Mesenchymal stem cell (in vitro differentiated cells and primary cell): ENCODE data around the gene BCAP31.
"Not testable (repeated sequence)": the region's sequence is repeated elsewhere in the genome, so short reads cannot be mapped to it uniquely, and the experiment has no call there.

Experiments
- DNase-seq: peaks from one replicate; pipeline ENCODE4 v3.0.0-alpha.2; 2013
- H2AFZ ChIP-seq: one replicate; pipeline ENCODE4 v1.6.1; 2013; ENCODE audit warnings: low read depth, mild to moderate bottlenecking, control low read depth, inconsistent platforms, low read length, moderate library complexity
- H2AK5ac ChIP-seq: 2 replicates; pipeline ENCODE4 v1.6.1; 2013; ENCODE audit warnings: low read length, moderate library complexity, mild to moderate bottlenecking, inconsistent platforms; ENCODE audit not compliant: severe bottlenecking
- H2BK120ac ChIP-seq: one replicate; pipeline ENCODE4 v1.6.1; 2013; ENCODE audit warnings: low read depth, mild to moderate bottlenecking, inconsistent platforms, low read length, moderate library complexity
- H2BK12ac ChIP-seq, 2 experiments: one replicate each; pipeline ENCODE4 v1.6.1; 2013; ENCODE audit warnings: inconsistent platforms in 2 of 2, low read length in 2 of 2, mild to moderate bottlenecking in 2 of 2, moderate library complexity in 2 of 2, control low read depth in 1 of 2
- H2BK15ac ChIP-seq: one replicate; pipeline ENCODE4 v1.6.1; 2013; ENCODE audit warnings: mild to moderate bottlenecking, low read depth, inconsistent platforms; ENCODE audit not compliant: poor library complexity, severe bottlenecking
- H2BK5ac ChIP-seq: 2 replicates; pipeline ENCODE4 v1.6.1; 2013; ENCODE audit warnings: low read depth, mild to moderate bottlenecking, low read length, control low read depth, inconsistent platforms; ENCODE audit not compliant: poor library complexity, severe bottlenecking
- H3K14ac ChIP-seq, 2 experiments: one replicate each; pipeline ENCODE4 v1.6.1; 2013; ENCODE audit warnings: inconsistent platforms in 2 of 2, low read length in 2 of 2, control low read depth in 1 of 2, mild to moderate bottlenecking in 1 of 2, moderate library complexity in 1 of 2
- H3K18ac ChIP-seq, 2 experiments: one replicate each; pipeline ENCODE4 v1.6.1; 2013; ENCODE audit warnings: inconsistent platforms in 2 of 2, low read length in 2 of 2, control low read depth in 1 of 2, low read depth in 1 of 2, mild to moderate bottlenecking in 1 of 2
- H3K23ac ChIP-seq, 2 experiments: one replicate each; pipeline ENCODE4 v1.6.1; 2013; ENCODE audit warnings: inconsistent platforms in 2 of 2, low read length in 2 of 2, mild to moderate bottlenecking in 2 of 2, moderate library complexity in 2 of 2, control low read depth in 1 of 2
- H3K27ac ChIP-seq: 2 replicates; pipeline ENCODE4 v1.5.1; 2013; ENCODE audit warnings: mild to moderate bottlenecking, moderate library complexity, low read length, control low read depth, inconsistent platforms; ENCODE audit not compliant: poor library complexity, severe bottlenecking
- H3K27me3 ChIP-seq, 2 experiments: 2 replicates each; pipeline versions ENCODE4 v1.6.1 to v1.7.0; 2013; ENCODE audit warnings: low read length in 2 of 2, mild to moderate bottlenecking in 2 of 2, moderate library complexity in 2 of 2, control low read depth in 1 of 2, inconsistent platforms in 1 of 2; ENCODE audit not compliant: control insufficient read depth in 1 of 2, insufficient read depth in 1 of 2
- H3K36me3 ChIP-seq, 2 experiments: 2 replicates each; pipeline versions ENCODE4 v1.6.1 to v1.7.0; 2013; ENCODE audit warnings: low read length in 2 of 2, control low read depth in 1 of 2, inconsistent platforms in 1 of 2, low read depth in 1 of 2, mild to moderate bottlenecking in 1 of 2; ENCODE audit not compliant: insufficient read depth in 2 of 2, control insufficient read depth in 1 of 2
- H3K4ac ChIP-seq, 2 experiments: one replicate each; pipeline ENCODE4 v1.6.1; 2013; ENCODE audit warnings: inconsistent platforms in 2 of 2, low read length in 2 of 2, mild to moderate bottlenecking in 2 of 2, moderate library complexity in 2 of 2, control low read depth in 1 of 2, low read depth in 1 of 2
- H3K4me1 ChIP-seq: 2 replicates; pipeline ENCODE4 v1.6.1; 2013; ENCODE audit warnings: low read depth, low read length, control low read depth; ENCODE audit not compliant: control insufficient read depth, insufficient read depth
- H3K4me2 ChIP-seq: 2 replicates; pipeline ENCODE4 v1.6.1; 2013; ENCODE audit warnings: low read length, mild to moderate bottlenecking, inconsistent platforms; ENCODE audit not compliant: poor library complexity, severe bottlenecking
- H3K4me3 ChIP-seq, 2 experiments: 2 replicates each; pipeline versions ENCODE4 v1.5.1 to v1.7.0; 2013; ENCODE audit warnings: low read length in 2 of 2, mild to moderate bottlenecking in 2 of 2, control low read depth in 1 of 2, low read depth in 1 of 2; ENCODE audit not compliant: insufficient read depth in 1 of 2
- H3K79me1 ChIP-seq: replicated peaks from 2 replicates; pipeline ENCODE4 v1.6.1; 2013; ENCODE audit warnings: mild to moderate bottlenecking, control low read depth, low read length, inconsistent platforms; ENCODE audit not compliant: poor library complexity, severe bottlenecking
- H3K9ac ChIP-seq: 2 replicates; pipeline ENCODE4 v1.7.0; 2013; ENCODE audit warnings: mild to moderate bottlenecking, low read length, moderate library complexity
- H3K9me3 ChIP-seq: 2 replicates; pipeline ENCODE4 v1.7.0; 2013; ENCODE audit warnings: mild to moderate bottlenecking, low read length; ENCODE audit not compliant: control insufficient read depth
- H4K8ac ChIP-seq: one replicate; pipeline ENCODE4 v1.6.1; 2013; ENCODE audit warnings: inconsistent platforms, mild to moderate bottlenecking, low read length, moderate library complexity
- H4K91ac ChIP-seq: one replicate; pipeline ENCODE4 v1.6.1; 2013; ENCODE audit warnings: mild to moderate bottlenecking, low read length, inconsistent platforms
- WGBS: methylation state at CpG from one replicate; pipeline ENCODE4 v1.1.7; 2013; ENCODE audit warnings: mixed read lengths; 5-methylcytosine and 5-hydroxymethylcytosine counted together

BCAP31 gene

DNA sequence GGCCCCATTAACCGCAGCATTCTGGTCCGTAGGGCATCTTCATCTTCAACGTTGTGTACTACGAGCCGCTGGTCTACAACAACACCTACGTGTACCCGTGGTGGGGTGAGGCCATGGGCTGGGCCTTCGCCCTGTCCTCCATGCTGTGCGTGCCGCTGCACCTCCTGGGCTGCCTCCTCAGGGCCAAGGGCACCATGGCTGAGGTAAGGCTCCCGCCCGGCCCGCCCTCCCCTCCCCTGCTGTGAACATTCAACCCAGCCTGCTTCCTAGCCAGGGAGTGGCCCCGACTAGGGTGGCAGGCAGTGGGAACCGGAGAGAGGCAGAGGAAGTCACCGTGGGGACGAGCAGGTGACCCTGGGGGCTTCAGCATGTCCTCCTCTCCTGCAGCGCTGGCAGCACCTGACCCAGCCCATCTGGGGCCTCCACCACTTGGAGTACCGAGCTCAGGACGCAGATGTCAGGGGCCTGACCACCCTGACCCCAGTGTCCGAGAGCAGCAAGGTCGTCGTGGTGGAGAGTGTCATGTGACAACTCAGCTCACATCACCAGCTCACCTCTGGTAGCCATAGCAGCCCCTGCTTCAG, 29.4 kb downstream of the BCAP31 start:
- Histone ChIP-seq H3K23ac (no peak overlapping the region), H2BK5ac (no peak overlapping the region), H3K4me3 (no peak overlapping the region), H3K9me3 (no peaks in the 10 kb centered on the region), H3K27me3 (peaks cover 0 to 3% of the 10 kb centered on the region in 2 experiments), H2BK15ac (no peak overlapping the region), H3K9ac (no peak overlapping the region), H3K27ac (no peak overlapping the region), H3K4me2 (no peak overlapping the region), H3K79me1 (peaks cover 3% of the 10 kb centered on the region), H3K4ac (no peak overlapping the region), H3K18ac (no peak overlapping the region), H3K4me1 (peaks cover 7% of the 10 kb centered on the region), H3K14ac (no peak overlapping the region), H4K91ac (no peak overlapping the region), H2BK12ac (no peak overlapping the region), H3K36me3 (peaks cover 7 to 65% of the 10 kb centered on the region in 2 experiments), H2BK120ac (no peak overlapping the region), H2AK5ac (no peak overlapping the region), H2AFZ (no peak overlapping the region), H4K8ac (no peak overlapping the region)
- over 99% methylated on average over 9 of the region's 23 CpGs for WGBS
- DNase-seq, result no peak

DNA sequence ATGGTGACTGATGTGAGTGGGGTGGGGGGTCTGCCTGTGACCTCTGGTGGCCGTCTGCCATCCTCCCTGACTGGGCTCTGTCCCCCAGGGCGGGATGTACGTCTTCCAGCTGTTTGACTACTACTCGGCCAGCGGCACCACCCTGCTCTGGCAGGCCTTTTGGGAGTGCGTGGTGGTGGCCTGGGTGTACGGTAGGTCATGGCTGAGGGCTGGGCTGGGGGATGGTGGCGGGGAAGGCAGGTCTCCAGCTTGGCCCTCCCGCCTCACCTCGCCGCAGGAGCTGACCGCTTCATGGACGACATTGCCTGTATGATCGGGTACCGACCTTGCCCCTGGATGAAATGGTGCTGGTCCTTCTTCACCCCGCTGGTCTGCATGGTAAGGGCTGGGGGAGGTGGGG, 29.9 kb downstream of the BCAP31 start:
- H3K9ac ChIP-seq, H3K14ac ChIP-seq, H3K4me2 ChIP-seq, H3K23ac ChIP-seq, H2AK5ac ChIP-seq, DNase-seq, H2BK120ac ChIP-seq, H3K18ac ChIP-seq, H2BK12ac ChIP-seq, H3K79me1 ChIP-seq, H3K4ac ChIP-seq, H2BK15ac ChIP-seq, H3K27me3 ChIP-seq, H3K4me3 ChIP-seq, H3K9me3 ChIP-seq, H2AFZ ChIP-seq, H2BK5ac ChIP-seq, H4K8ac ChIP-seq, H3K27ac ChIP-seq, H4K91ac ChIP-seq: not testable (repeated sequence)
- Histone ChIP-seq H3K36me3 (peaks cover 7 to 60% of the 10 kb centered on the region in 2 experiments), H3K4me1 (peaks cover 12% of the 10 kb centered on the region)
- WGBS, result 94% methylated on average over 10 of the region's 16 CpGs

DNA sequence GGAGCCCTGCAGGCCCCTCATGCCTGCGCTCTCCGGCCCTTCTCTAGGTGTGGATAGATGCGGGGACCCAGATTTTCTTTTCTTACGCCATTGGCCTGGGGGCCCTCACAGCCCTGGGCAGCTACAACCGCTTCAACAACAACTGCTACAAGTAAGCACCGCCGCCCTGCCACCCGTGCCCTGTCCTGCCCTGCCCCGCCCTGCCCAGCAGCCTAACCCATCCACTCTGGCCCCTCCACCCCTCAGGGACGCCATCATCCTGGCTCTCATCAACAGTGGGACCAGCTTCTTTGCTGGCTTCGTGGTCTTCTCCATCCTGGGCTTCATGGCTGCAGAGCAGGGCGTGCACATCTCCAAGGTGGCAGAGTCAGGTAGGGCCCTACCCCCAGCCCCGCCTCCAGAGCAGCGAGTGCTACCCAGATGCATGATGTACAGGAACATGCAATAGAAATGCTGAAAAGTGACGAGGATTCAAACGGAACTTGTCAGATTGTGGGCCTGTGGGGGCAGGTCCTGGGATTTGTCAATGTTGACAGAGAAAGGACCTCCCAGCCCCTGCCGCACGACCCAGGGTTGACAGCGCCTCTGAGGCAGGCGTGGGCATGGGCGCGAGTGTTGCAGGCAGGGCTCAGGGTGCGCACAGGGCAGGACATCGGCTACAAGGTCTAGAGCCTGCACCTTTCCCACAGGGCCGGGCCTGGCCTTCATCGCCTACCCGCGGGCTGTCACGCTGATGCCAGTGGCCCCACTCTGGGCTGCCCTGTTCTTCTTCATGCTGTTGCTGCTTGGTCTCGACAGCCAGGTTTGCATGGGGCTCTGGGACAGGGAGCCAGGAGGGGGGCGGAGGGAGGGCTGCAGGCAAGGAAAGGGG, 30.7 kb downstream of the BCAP31 start:
- no peaks in the 10 kb centered on the region for H3K9me3 ChIP-seq
- H2BK12ac ChIP-seq, result no peak overlapping the region
- no peak overlapping the region for H3K23ac ChIP-seq
- H3K4me1 ChIP-seq, result peaks cover 13% of the 10 kb centered on the region
- no peak overlapping the region for H2BK5ac ChIP-seq
- H2AK5ac ChIP-seq, result no peak overlapping the region
- H3K4me2 ChIP-seq, result no peak overlapping the region
- H3K27me3 ChIP-seq, result peaks cover 0 to under 1% of the 10 kb centered on the region in 2 experiments
- H2AFZ ChIP-seq, result no peak overlapping the region
- H3K27ac ChIP-seq, result no peak overlapping the region
- no peak overlapping the region for H3K4ac ChIP-seq
- DNase-seq, result no peak
- H3K79me1 ChIP-seq, result peaks cover under 1% of the 10 kb centered on the region
- no peak overlapping the region for H4K91ac ChIP-seq
- H4K8ac ChIP-seq, result no peak overlapping the region
- no peak overlapping the region for H2BK120ac ChIP-seq
- H3K9ac ChIP-seq, result no peak overlapping the region
- H3K36me3 ChIP-seq, result peaks cover 7 to 53% of the 10 kb centered on the region in 2 experiments
- no peak overlapping the region for H3K18ac ChIP-seq
- no peak overlapping the region for H3K4me3 ChIP-seq
- 91% methylated on average over 20 of the region's 31 CpGs for WGBS
- H2BK15ac ChIP-seq, result no peak overlapping the region
- no peak overlapping the region for H3K14ac ChIP-seq

DNA sequence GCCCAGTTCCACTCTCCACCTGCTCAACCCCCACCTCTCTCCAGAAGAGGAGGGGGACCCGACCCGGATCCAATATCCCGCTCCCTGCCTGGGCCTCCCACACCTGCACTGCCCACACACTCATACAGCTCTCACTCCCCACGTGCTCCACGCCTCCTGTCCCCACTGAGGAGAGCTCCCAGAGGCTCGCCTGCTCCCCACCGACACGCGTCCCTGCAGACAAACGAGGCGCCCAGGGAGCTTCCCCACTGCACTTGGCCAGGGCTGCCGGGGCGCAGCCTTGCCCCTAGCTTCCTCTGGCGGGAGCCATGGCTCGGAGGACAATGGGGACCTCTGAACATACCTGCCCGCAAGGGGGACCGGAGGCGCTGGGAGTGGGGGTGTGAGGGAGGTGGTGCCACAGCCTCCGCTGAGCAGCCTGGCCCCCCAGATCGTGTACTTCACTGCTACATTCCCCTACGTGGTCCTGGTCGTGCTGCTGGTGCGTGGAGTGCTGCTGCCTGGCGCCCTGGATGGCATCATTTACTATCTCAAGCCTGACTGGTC, 31.5 kb downstream of the BCAP31 start:
- Histone ChIP-seq H3K18ac (no peak overlapping the region), H2BK5ac (no peak overlapping the region), H3K23ac (no peak overlapping the region), H3K36me3 (peaks cover 7 to 46% of the 10 kb centered on the region in 2 experiments), H2BK120ac (no peak overlapping the region), H2BK15ac (no peak overlapping the region), H3K4ac (no peak overlapping the region), H3K4me3 (no peak overlapping the region), H3K4me2 (no peak overlapping the region), H3K9ac (no peak overlapping the region), H4K91ac (no peak overlapping the region), H2BK12ac (no peak overlapping the region), H2AFZ (no peak overlapping the region), H3K9me3 (no peaks in the 10 kb centered on the region), H3K4me1 (peaks cover 13% of the 10 kb centered on the region), H2AK5ac (no peak overlapping the region), H3K79me1 (no peaks in the 10 kb centered on the region), H4K8ac (no peak overlapping the region), H3K27me3 (no peaks in the 10 kb centered on the region), H3K27ac (no peak overlapping the region), H3K14ac (no peak overlapping the region)
- no peak for DNase-seq
- 94% methylated on average over 17 of the region's 24 CpGs for WGBS
